C4-2B (cell line): ENCODE results near the gene FBXL16.
"Not testable (repeated sequence)": the region's sequence is repeated elsewhere in the genome, so short reads cannot be mapped to it uniquely, and the experiment has no call there.

Experiments
- H3K27ac ChIP-seq: fragments of 450-650 bp; 2 replicates; pipeline ENCODE4 v1.5.1; 2017
- ZFX ChIP-seq: fragments of 450-650 bp; IDR thresholded peaks from 2 replicates; pipeline ENCODE4 v1.6.1; 2017
- TF ChIP-seq, protein P1 (sequence below): fragments of 450-650 bp; conservative IDR thresholded peaks from 2 replicates; pipeline ENCODE4 v1.5.1; 2017; ENCODE audit warnings: mild to moderate bottlenecking

Gene FBXL16

GRCh38 chr16:747978-748746 lies 42.6 kb upstream of the FBXL16 start:
- H3K27ac ChIP-seq = no peak overlapping the region
- TF ChIP-seq, protein P1, sequence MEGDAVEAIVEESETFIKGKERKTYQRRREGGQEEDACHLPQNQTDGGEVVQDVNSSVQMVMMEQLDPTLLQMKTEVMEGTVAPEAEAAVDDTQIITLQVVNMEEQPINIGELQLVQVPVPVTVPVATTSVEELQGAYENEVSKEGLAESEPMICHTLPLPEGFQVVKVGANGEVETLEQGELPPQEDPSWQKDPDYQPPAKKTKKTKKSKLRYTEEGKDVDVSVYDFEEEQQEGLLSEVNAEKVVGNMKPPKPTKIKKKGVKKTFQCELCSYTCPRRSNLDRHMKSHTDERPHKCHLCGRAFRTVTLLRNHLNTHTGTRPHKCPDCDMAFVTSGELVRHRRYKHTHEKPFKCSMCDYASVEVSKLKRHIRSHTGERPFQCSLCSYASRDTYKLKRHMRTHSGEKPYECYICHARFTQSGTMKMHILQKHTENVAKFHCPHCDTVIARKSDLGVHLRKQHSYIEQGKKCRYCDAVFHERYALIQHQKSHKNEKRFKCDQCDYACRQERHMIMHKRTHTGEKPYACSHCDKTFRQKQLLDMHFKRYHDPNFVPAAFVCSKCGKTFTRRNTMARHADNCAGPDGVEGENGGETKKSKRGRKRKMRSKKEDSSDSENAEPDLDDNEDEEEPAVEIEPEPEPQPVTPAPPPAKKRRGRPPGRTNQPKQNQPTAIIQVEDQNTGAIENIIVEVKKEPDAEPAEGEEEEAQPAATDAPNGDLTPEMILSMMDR = no peak
- TF ChIP-seq ZFX = no peak

DNA sequence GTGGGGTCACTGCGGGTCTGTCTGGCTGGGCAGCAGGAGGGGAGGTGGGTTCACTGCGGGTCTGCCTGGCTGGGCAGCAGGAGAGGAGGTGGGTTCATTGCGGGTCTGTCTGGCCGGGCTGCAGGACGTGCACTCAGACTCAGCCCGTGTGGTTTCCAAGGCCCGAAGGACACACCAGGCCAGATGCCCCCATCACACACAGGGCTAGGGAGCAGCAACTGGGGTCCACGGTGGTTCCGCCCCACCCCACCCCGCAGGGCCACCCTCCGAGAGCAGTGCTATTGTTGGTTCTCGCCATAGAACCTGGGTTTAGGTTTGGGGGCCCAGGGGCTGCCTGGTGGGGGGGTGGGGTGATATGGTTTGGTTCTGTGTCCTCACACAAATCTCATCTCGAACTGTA lies 41.0 kb upstream of the FBXL16 start:
- no peak overlapping the region for H3K27ac ChIP-seq
- TF ChIP-seq ZFX = no peak
- TF ChIP-seq, protein P1 = no peak

GRCh38 chr16:745739-746138 lies 40.1 kb upstream of the FBXL16 start:
- no peak overlapping the region for H3K27ac ChIP-seq
- TF ChIP-seq ZFX = no peak
- TF ChIP-seq, protein P1 = no peak

GRCh38 chr16:743794-744500 lies 38.3 kb upstream of the FBXL16 start:
- TF ChIP-seq ZFX = no peak
- TF ChIP-seq, protein P1 = no peak; the same call in 1 of the 2 replicates
- H3K27ac ChIP-seq = no peak overlapping the region

- H3K27ac ChIP-seq = not testable (repeated sequence)
Observed at GRCh38 chr16:742894-743293, 37.3 kb upstream of the FBXL16 start.

DNA sequence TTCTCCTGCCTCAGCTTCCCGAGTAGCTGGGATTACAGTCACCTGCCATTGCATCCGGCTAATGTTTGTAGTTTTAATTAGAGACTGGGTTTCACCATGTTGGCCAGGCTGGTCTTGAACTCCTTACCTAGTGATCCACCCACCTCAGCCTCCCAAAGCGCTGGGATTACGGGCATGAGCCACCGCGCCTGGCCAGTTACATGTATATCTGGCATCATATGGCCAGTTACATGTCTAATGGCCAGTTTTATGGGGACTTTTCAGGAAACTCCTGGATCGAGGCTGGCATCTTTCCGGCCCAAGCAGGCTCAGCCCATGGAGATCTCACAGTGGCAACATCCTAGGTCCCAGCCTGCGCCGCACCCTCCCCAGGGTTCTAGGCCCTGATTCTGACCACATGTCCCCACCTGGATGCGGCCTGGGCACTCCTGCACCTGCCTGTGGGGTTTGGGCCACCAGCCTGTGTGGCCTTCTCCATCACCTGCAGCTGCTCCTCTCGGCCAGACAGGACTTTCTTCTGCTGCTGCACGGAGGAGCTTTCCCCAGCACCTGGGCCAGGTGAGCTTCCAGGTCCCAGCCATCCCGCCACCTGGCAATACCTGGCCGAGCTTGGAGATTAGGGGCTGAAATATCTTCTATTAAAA lies 36.5 kb upstream of the FBXL16 start:
- TF ChIP-seq, protein P1 = no peak
- no peak for TF ChIP-seq ZFX
- peak overlapping the region; percentile 90 for H3K27ac ChIP-seq

- peak within 1 kb of the TSS; percentile 90 for H3K27ac ChIP-seq
- TF ChIP-seq, protein P1 = peak; percentile 98
- TF ChIP-seq ZFX = peak; percentile 79; the same call in 1 of the 2 replicates
Observed at GRCh38 chr16:740764-741505, 35.3 kb upstream of the FBXL16 start, which contains the start of gene CIAO3. TSS of gene CIAO3 (minus strand) at chr16:740997. CDS start at chr16:740985, 12 bp downstream.
